CD4-positive, CD25-positive, alpha-beta regulatory T cell (primary cell): Measurements from ENCODE around the gene ZKSCAN1. TPM values are rescaled to one million over a fixed set of nuclear protein-coding genes. Genes with fewer than 3 reads are reported as not detected.

Source experiments
- ATAC-seq, 2 donors: fragments of 150-1000 bp; cut with Tn5 transposase; one replicate each; pipeline ENCODE4 v1.10.0; 2021; ENCODE audit warnings: low read depth in 2 of 2, moderate number of reproducible peaks in 2 of 2, moderate library complexity in 1 of 2
- DNase-seq, 3 donors: peaks; one replicate each; pipeline versions ENCODE4 v3.0.0 to v3.0.0-alpha.2; 2012 to 2022; ENCODE audit warnings: mixed read lengths in 1 of 3
- H3K27ac ChIP-seq: one replicate; pipeline ENCODE4 v1.7.0; 2013; ENCODE audit warnings: mild to moderate bottlenecking, low read length; ENCODE audit not compliant: insufficient read depth, poor library complexity, severe bottlenecking
- H3K27me3 ChIP-seq: one replicate; pipeline ENCODE4 v1.7.0; 2013; ENCODE audit warnings: low read length; ENCODE audit not compliant: control insufficient read depth, insufficient read depth
- H3K36me3 ChIP-seq: one replicate; pipeline ENCODE4 v1.7.0; 2013; ENCODE audit warnings: mild to moderate bottlenecking, low read length, moderate library complexity; ENCODE audit not compliant: control insufficient read depth, insufficient read depth
- H3K4me1 ChIP-seq: 2 replicates; pipeline ENCODE4 v1.7.0; 2013; ENCODE audit warnings: mild to moderate bottlenecking, low read length; ENCODE audit not compliant: insufficient read depth, control insufficient read depth, poor library complexity, severe bottlenecking
- H3K4me3 ChIP-seq: one replicate; pipeline ENCODE4 v1.7.0; 2013; ENCODE audit warnings: low read depth, mild to moderate bottlenecking, low read length, moderate library complexity
- H3K9me3 ChIP-seq, 2 experiments: 1 replicate in 1 of 2; 2 replicates in 1 of 2; pipeline ENCODE4 v1.7.0; 2013; ENCODE audit warnings: low read length in 2 of 2, mild to moderate bottlenecking in 1 of 2, moderate library complexity in 1 of 2; ENCODE audit not compliant: control insufficient read depth in 2 of 2
- H3K27ac Mint-ChIP-seq, 3 donors: one replicate each; pipeline ENCODE4 v1.8.0; 2020 to 2022; ENCODE audit warnings: mild to moderate bottlenecking in 3 of 3, mixed read lengths in 3 of 3, moderate library complexity in 2 of 3
- H3K27me3 Mint-ChIP-seq: one replicate; pipeline ENCODE4 v1.8.0; 2022; ENCODE audit warnings: mild to moderate bottlenecking, mixed read lengths
- H3K36me3 Mint-ChIP-seq: one replicate; pipeline ENCODE4 v1.8.0; 2020; ENCODE audit warnings: mixed read lengths
- H3K4me1 Mint-ChIP-seq, 4 donors: one replicate each; pipeline ENCODE4 v1.8.0; 2020 to 2022; ENCODE audit warnings: mixed read lengths in 4 of 4, mild to moderate bottlenecking in 1 of 4
- H3K4me3 Mint-ChIP-seq, 4 donors: one replicate each; pipeline ENCODE4 v1.8.0; 2020 to 2022; ENCODE audit warnings: mild to moderate bottlenecking in 4 of 4, mixed read lengths in 4 of 4, moderate library complexity in 3 of 4
- H3K9me3 Mint-ChIP-seq, 7 donors: one replicate each; pipeline ENCODE4 v1.8.0; 2020 to 2022; ENCODE audit warnings: mixed read lengths in 7 of 7, mild to moderate bottlenecking in 3 of 7, moderate library complexity in 2 of 7
- polyA plus RNA-seq, 4 donors: library from polyadenylated mRNA; unstranded; fragments of 300-500 nt; fragmentation: Illumina TruSeq; gene quantifications; one replicate each; pipeline ENCODE4 v1.2.3, GENCODE V29; 2021
- total RNA-seq: library from RNA; stranded (reverse); gene quantifications from one replicate; pipeline ENCODE4 v1.2.3, GENCODE V29; 2022

The ZKSCAN1 gene
- total and polyA plus RNA-seq, 5 donors from 2014 or later, result 21.6 to 57.8 (median 27.2) TPM

DNA sequence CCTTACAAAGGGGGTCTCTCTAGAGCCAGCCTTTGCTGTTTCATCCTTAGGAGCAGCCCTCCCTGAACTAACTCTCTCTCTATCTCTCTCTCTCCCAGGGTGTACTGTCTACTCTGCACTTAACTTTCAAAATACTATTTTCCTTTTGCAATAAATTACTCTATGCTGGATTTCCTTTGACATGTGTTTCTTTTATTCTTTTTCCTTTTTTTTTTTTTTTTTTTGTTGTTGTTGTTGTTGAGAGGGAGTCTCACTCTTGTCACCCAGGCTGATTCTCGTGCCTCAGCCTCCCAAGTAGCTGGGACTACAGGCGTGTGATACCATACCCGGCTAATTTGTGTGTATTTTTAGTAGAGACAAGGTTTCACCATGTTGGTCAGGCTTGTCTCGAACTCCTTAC, 67.6 kb downstream of the ZKSCAN1 start:
- Mint-ChIP-seq H3K27me3 (peaks cover 21% of the 10 kb centered on the region), H3K4me3 (peak overlapping the region; percentile 94 to 96 (median 95)), H3K36me3 (peaks cover 12% of the 10 kb centered on the region), H3K9me3 (no peaks in the 10 kb centered on the region), H3K4me1 (peaks cover 6 to 39% (median 24%) of the 10 kb centered on the region in 4 donors), H3K27ac (peak overlapping the region; percentile 76 to 95 (median 82))
- H3K27me3 ChIP-seq, result no peaks in the 10 kb centered on the region
- H3K4me1 ChIP-seq, result peaks cover 33% of the 10 kb centered on the region
- DNase-seq, result no peak
- H3K9me3 ChIP-seq, result no peaks in the 10 kb centered on the region
- no peak for ATAC-seq
- H3K27ac ChIP-seq, result no peak overlapping the region
- H3K4me3 ChIP-seq, result peak overlapping the region; percentile 59
- peaks cover 9% of the 10 kb centered on the region for H3K36me3 ChIP-seq

GRCh38 chr7:100085515-100085914, 70.1 kb downstream of the ZKSCAN1 start:
- DNase-seq, result no peak
- Histone ChIP-seq H3K9me3 (no peaks in the 10 kb centered on the region), H3K4me1 (peaks cover 39% of the 10 kb centered on the region), H3K27ac (no peak overlapping the region), H3K27me3 (no peaks in the 10 kb centered on the region), H3K36me3 (no peaks in the 10 kb centered on the region), H3K4me3 (no peak overlapping the region)
- Mint-ChIP-seq H3K4me3 (peak overlapping the region in 1 of 4 donors; percentile 64), H3K27me3 (peaks cover 26% of the 10 kb centered on the region), H3K36me3 (peaks cover 11% of the 10 kb centered on the region), H3K27ac (no peak overlapping the region), H3K4me1 (peaks cover 6 to 44% (median 28%) of the 10 kb centered on the region in 4 donors), H3K9me3 (no peaks in the 10 kb centered on the region)
- no peak for ATAC-seq

DNA sequence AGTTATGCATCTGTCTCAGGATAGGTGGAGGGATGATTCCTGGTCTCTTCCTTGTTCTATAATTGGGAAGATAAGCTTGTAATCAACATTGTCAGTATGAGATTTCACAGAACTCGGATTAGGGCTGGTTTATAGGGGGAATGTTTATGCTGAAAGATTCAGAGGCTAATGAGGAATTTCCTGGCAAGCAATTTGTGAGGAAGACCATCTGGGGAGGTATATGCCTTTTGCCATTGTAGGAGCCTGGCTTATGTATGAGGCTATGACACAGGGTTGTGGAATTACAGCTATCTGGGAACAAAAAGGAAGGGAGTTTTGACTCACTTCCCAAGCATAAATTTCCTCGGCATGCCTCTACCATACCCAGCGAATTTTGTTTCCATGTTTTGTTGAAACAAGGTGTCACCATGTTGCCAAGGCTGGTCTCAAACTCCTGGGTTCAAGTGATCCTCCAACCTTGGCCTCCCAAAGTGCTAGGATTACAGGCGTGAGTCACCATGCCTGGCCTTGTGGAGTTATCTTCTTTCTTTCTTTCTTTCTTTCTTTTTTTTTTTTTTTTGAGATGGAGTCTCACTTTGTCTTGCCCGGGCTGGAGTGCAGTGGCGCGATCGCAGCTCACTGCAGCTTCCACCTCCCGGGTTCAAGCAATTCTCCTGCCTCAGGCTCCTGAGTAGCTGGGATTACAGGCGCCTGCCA, 71.8 kb downstream of the ZKSCAN1 start:
- Histone ChIP-seq H3K9me3 (no peaks in the 10 kb centered on the region), H3K4me3 (no peak overlapping the region), H3K27me3 (no peaks in the 10 kb centered on the region), H3K27ac (peak overlapping the region; percentile 34), H3K36me3 (peaks cover 16% of the 10 kb centered on the region), H3K4me1 (peaks cover 26% of the 10 kb centered on the region)
- Mint-ChIP-seq H3K27ac (peak overlapping the region; percentile 61 to 74 (median 68)), H3K4me3 (peak overlapping the region; percentile 63 to 93 (median 76)), H3K27me3 (peaks cover 22% of the 10 kb centered on the region), H3K9me3 (no peaks in the 10 kb centered on the region), H3K36me3 (peaks cover 24% of the 10 kb centered on the region), H3K4me1 (peaks cover 0 to 40% (median 21%) of the 10 kb centered on the region in 4 donors)
- DNase-seq, result no peak
- no peak for ATAC-seq

- H3K4me1 Mint-ChIP-seq, result peaks cover 0 to 33% (median 15%) of the 10 kb centered on the region in 4 donors
- DNase-seq (no peak), ATAC-seq (peak in 1 of 2 donors; percentile 7)
- peaks cover 31% of the 10 kb centered on the region for H3K36me3 Mint-ChIP-seq
- peaks cover 17% of the 10 kb centered on the region for H3K4me1 ChIP-seq
- no peaks in the 10 kb centered on the region for H3K27me3 ChIP-seq
- no peaks in the 10 kb centered on the region for H3K9me3 ChIP-seq
- H3K9me3 Mint-ChIP-seq, result no peaks in the 10 kb centered on the region
- peak overlapping the region; percentile 86 for H3K27ac ChIP-seq
- H3K27me3 Mint-ChIP-seq, result peaks cover 14% of the 10 kb centered on the region
- peak overlapping the region in 2 of 3 donors; percentile 92 to 94 for H3K27ac Mint-ChIP-seq
- H3K4me3 ChIP-seq, result peak overlapping the region; percentile 83
- peak overlapping the region; percentile 89 to 95 (median 94) for H3K4me3 Mint-ChIP-seq
- H3K36me3 ChIP-seq, result peaks cover 25% of the 10 kb centered on the region
Measured at GRCh38 chr7:100088095-100088620, 72.8 kb downstream of the ZKSCAN1 start.

DNA sequence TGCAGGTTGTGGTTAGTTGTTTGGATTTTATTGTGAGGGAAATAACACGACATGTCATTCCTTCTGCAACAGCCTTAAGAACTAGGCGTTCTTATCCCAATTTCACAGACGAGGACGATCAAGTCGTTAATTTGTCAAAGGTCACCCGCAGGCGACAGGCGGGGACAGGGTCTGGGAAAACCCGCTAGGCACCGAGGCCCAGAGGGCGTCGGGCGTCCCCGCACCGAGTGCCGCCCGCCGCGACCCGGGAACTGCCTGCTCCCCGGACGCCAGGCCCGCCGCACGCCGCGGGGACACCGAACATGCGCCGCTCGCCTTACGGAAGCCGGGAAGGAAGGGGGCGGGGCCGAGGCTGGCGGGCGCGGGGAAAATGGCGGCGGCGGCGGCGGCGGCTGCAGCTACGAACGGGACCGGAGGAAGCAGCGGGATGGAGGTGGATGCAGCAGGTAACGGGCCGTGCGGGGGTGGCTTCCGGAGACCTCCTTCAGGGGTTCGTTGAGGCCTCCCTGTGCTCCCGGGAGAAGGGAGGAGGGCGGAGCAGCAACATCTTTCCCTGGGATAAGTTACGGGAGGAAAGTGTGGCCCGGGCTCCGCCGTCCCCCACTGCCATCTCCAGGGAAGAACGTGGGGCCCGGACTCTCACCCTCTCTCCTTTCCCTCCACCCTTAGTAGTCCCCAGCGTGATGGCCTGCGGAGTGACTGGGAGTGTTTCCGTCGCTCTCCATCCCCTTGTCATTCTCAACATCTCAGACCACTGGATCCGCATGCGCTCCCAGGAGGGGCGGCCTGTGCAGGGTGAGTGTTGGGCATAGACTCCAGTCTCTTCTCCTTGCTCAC, 73.4 kb downstream of the ZKSCAN1 start, which contains the start of gene COPS6:
COPS6 (plus strand) TSS at position 349 of the 837 bp plus-strand sequence; CDS start at position 371, 22 bp downstream.
- Histone ChIP-seq H3K4me3 (peak within 1 kb of the TSS; percentile 84), H3K27ac (peak within 1 kb of the TSS; percentile 86), H3K4me1 (peaks cover 17% of the 10 kb centered on the region), H3K27me3 (no peaks in the 10 kb centered on the region), H3K9me3 (no peaks in the 10 kb centered on the region), H3K36me3 (peaks cover 32% of the 10 kb centered on the region)
- DNase-seq, result peak; percentile 81 to 86 (median 85)
- Mint-ChIP-seq H3K4me1 (peaks cover 0 to 35% (median 15%) of the 10 kb centered on the region in 4 donors), H3K4me3 (peak within 1 kb of the TSS; percentile 89 to 95 (median 94)), H3K36me3 (peaks cover 38% of the 10 kb centered on the region), H3K9me3 (no peaks in the 10 kb centered on the region), H3K27ac (peak within 1 kb of the TSS; percentile 54 to 94 (median 93)), H3K27me3 (peaks cover 14% of the 10 kb centered on the region)
- peak; percentile 76 to 80 for ATAC-seq

DNA sequence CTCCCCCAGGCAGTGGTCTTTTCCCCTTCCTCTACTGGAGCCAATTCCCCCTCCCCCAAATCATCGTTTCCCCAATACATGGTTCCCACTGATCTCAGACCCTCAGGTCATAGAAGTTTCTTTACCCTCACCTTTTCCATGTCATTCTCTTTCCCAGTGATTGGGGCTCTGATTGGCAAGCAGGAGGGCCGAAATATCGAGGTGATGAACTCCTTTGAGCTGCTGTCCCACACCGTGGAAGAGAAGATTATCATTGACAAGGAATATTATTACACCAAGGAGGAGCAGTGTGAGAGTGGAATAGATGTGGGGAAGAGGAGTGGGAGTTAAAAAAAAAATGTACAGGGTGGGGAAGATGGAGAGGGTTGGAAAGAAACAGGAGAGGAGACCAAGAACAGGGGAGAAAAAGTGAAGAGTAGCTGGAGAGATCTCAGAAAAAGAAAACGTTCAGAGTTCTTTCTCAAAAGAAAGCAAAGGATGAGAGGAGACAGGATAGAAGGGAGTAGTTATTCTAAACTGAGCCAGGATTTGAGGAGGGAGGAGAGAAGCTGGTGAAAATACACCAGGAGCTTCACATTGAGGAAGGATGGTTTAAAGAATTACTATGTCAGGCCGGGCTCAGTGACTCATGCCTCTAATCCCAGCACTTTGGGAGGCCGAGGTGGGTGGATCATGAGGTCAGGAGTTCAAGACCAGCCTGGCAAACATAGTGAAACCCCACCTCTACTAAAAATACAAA, 74.2 kb downstream of the ZKSCAN1 start:
- Mint-ChIP-seq H3K27ac (peak overlapping the region; percentile 54 to 94 (median 93)), H3K4me3 (peak overlapping the region; percentile 89 to 95 (median 94)), H3K4me1 (peaks cover 0 to 36% (median 14%) of the 10 kb centered on the region in 4 donors), H3K36me3 (peaks cover 39% of the 10 kb centered on the region), H3K9me3 (no peaks in the 10 kb centered on the region), H3K27me3 (peaks cover 14% of the 10 kb centered on the region)
- Histone ChIP-seq H3K9me3 (no peaks in the 10 kb centered on the region), H3K4me3 (peak overlapping the region; percentile 84), H3K36me3 (peaks cover 39% of the 10 kb centered on the region), H3K27ac (peak overlapping the region; percentile 86), H3K27me3 (no peaks in the 10 kb centered on the region), H3K4me1 (peaks cover 17% of the 10 kb centered on the region)
- ATAC-seq (no peak), DNase-seq (no peak)
